ENCODE data around the gene PPP1R16B. TPM values are rescaled to one million over a fixed set of nuclear protein-coding genes. Genes with fewer than 3 reads are reported as not detected.

Gene PPP1R16B
- total RNA-seq, 2 experiments from 2014 or later = 87.6 to 91.1 TPM

- POLR2A ChIA-PET = no interaction called here
- intact Hi-C loops (cut with DNase I, micrococcal nuclease) = no loop called here
- peaks cover 27% of the 10 kb centered on the region for H3K36me3 Mint-ChIP-seq (ENCODE audit: low read depth)
These were observed 119.2 kb downstream of the PPP1R16B start for GRCh38 chr20:38924718-38925117.

DNA sequence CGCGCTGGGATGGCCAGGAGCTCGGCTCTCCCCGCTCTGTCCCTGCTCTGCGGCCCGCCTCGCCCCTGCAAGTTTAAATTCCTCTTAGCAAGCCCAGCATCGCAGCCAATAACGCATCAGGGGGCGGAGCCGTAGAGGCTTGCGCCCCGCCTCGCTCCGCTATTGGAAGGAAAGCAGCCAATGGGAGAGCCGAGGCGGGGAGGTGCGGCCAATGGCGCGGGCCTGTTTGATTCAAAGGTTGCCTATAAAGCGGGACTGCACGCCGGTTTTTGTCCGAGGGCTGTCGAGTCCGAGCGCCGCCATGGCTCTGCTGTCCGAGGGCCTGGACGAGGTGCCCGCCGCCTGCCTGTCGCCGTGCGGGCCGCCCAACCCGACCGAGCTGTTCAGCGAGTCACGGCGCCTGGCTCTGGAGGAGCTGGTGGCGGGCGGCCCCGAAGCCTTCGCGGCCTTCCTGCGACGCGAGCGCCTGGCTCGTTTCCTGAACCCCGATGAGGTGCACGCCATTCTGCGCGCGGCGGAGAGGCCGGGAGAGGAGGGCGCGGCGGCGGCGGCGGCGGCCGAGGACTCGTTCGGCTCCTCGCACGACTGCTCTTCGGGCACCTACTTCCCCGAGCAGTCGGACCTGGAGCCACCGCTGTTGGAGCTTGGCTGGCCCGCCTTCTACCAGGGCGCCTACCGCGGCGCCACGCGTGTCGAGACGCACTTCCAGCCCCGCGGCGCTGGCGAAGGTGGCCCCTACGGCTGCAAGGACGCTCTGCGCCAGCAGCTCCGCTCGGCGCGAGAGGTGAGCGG is 120.8 kb downstream of the PPP1R16B start, which contains the start of gene FAM83D:
FAM83D (plus strand) TSS at position 276 of the 792 bp plus-strand sequence; CDS start at position 302, 26 bp downstream.
- H3K27me3 ChIP-seq (ENCODE audit: control insufficient read depth in 1 of 2, insufficient read depth in 2 of 2, low read length in 2 of 2) = no peaks in the 10 kb centered on the region
- POLR2A ChIA-PET = interaction anchor here (1.0 to 3.2 kb wide), 3 partner anchors 26 to 178 kb away, joined by 3 to 38 read pairs (median 3); partner anchors contain the start of genes ACTR5 and DHX35
- ATAC-seq (ENCODE audit: poor library complexity) (peak; percentile 95), DNase-seq (peak; percentile 83 to 97 (median 90))
- CTCF ChIA-PET = interaction anchor here (0.7 to 1.5 kb wide), 13 partner anchors 10 to 491 kb away, joined by 3 to 25 read pairs (median 4); partner anchors contain the start of genes ACTR5, DHX35, PPP1R16B and SNHG17
- H3K36me3 Mint-ChIP-seq (ENCODE audit: low read depth) = peaks cover 19% of the 10 kb centered on the region
- H3K9me3 Mint-ChIP-seq = no peaks in the 10 kb centered on the region
- H3K4me3 ChIP-seq (ENCODE audit: low read length) = peak within 1 kb of the TSS; percentile 74
- no peaks in the 10 kb centered on the region for H3K36me3 ChIP-seq (ENCODE audit: insufficient read depth, low read length)
- peak within 1 kb of the TSS; percentile 90 for H3K4me3 Mint-ChIP-seq
- H3K27ac Mint-ChIP-seq = peak within 1 kb of the TSS; percentile 76
- peak within 1 kb of the TSS in 1 of 2 donors; percentile 7 for H3K27ac ChIP-seq (ENCODE audit: low read depth in 1 of 2, low read length in 2 of 2)
- no peaks in the 10 kb centered on the region for H3K27me3 Mint-ChIP-seq
- intact Hi-C loops (cut with DNase I, micrococcal nuclease) = loop anchor here (1.0 to 2.0 kb wide), 3 partner anchors 36 to 178 kb away; partner anchors contain the start of genes DHX35 (in 2 of the 2) and ACTR5 (in 1 of the 2)
- no peaks in the 10 kb centered on the region for H3K9me3 ChIP-seq (ENCODE audit: control insufficient read depth in 1 of 2, insufficient read depth in 1 of 2, low read length in 2 of 2)
- TF ChIP-seq, protein P1, sequence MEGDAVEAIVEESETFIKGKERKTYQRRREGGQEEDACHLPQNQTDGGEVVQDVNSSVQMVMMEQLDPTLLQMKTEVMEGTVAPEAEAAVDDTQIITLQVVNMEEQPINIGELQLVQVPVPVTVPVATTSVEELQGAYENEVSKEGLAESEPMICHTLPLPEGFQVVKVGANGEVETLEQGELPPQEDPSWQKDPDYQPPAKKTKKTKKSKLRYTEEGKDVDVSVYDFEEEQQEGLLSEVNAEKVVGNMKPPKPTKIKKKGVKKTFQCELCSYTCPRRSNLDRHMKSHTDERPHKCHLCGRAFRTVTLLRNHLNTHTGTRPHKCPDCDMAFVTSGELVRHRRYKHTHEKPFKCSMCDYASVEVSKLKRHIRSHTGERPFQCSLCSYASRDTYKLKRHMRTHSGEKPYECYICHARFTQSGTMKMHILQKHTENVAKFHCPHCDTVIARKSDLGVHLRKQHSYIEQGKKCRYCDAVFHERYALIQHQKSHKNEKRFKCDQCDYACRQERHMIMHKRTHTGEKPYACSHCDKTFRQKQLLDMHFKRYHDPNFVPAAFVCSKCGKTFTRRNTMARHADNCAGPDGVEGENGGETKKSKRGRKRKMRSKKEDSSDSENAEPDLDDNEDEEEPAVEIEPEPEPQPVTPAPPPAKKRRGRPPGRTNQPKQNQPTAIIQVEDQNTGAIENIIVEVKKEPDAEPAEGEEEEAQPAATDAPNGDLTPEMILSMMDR (IDR thresholded peaks at IDR 0.05) = peak; percentile 43
- H3K4me1 Mint-ChIP-seq (ENCODE audit: low read depth) = peaks cover 31% of the 10 kb centered on the region
- H3K4me1 ChIP-seq (ENCODE audit: insufficient read depth, low read length) = peaks cover 37% of the 10 kb centered on the region

More at GRCh38 chr20:38924718-38925117, 119.2 kb downstream of the PPP1R16B start:
- Histone ChIP-seq H3K4me1 (ENCODE audit: insufficient read depth, low read length) (peaks cover 30% of the 10 kb centered on the region), H3K36me3 (ENCODE audit: insufficient read depth, low read length) (peaks cover 13% of the 10 kb centered on the region), H3K27ac (ENCODE audit: low read depth in 1 of 2, low read length in 2 of 2) (no peak overlapping the region), H3K9me3 (ENCODE audit: control insufficient read depth in 1 of 2, insufficient read depth in 1 of 2, low read length in 2 of 2) (no peaks in the 10 kb centered on the region), H3K4me3 (ENCODE audit: low read length) (no peak overlapping the region), H3K27me3 (ENCODE audit: control insufficient read depth in 1 of 2, insufficient read depth in 2 of 2, low read length in 2 of 2) (no peaks in the 10 kb centered on the region)
- TF ChIP-seq, protein P1 (IDR thresholded peaks at IDR 0.05) = no peak
- peak overlapping the region; percentile 76 for H3K27ac Mint-ChIP-seq
- CTCF ChIA-PET = no interaction called here
- ATAC-seq (ENCODE audit: poor library complexity) = no peak
- H3K9me3 Mint-ChIP-seq = no peaks in the 10 kb centered on the region
- peak overlapping the region; percentile 90 for H3K4me3 Mint-ChIP-seq
- H3K4me1 Mint-ChIP-seq (ENCODE audit: low read depth) = peaks cover 26% of the 10 kb centered on the region
- no peak for DNase-seq
- no peaks in the 10 kb centered on the region for H3K27me3 Mint-ChIP-seq

GRCh38 chr20:38926934-38927616 is 121.6 kb downstream of the PPP1R16B start:
- Mint-ChIP-seq H3K4me1 (ENCODE audit: low read depth) (peaks cover 31% of the 10 kb centered on the region), H3K4me3 (peak overlapping the region; percentile 90), H3K27me3 (no peaks in the 10 kb centered on the region), H3K9me3 (no peaks in the 10 kb centered on the region), H3K27ac (peak overlapping the region; percentile 39), H3K36me3 (ENCODE audit: low read depth) (peaks cover 12% of the 10 kb centered on the region)
- ChIA-PET CTCF (interaction anchor here (1.0 to 1.5 kb wide), 4 partner anchors 10 to 492 kb away, joined by 3 to 25 read pairs (median 4); partner anchors contain the start of genes DHX35 and SNHG17), POLR2A (interaction anchor here (1.0 to 3.2 kb wide), 3 partner anchors 26 to 178 kb away, joined by 3 to 38 read pairs (median 3); partner anchors contain the start of genes ACTR5 and DHX35)
- peak overlapping the region; percentile 74 for H3K4me3 ChIP-seq (ENCODE audit: low read length)
- no peak for DNase-seq
- no peaks in the 10 kb centered on the region for H3K27me3 ChIP-seq (ENCODE audit: control insufficient read depth in 1 of 2, insufficient read depth in 2 of 2, low read length in 2 of 2)
- H3K36me3 ChIP-seq (ENCODE audit: insufficient read depth, low read length) = no peaks in the 10 kb centered on the region
- H3K4me1 ChIP-seq (ENCODE audit: insufficient read depth, low read length) = peaks cover 37% of the 10 kb centered on the region
- intact Hi-C loops (cut with DNase I, micrococcal nuclease) = loop anchor here (1.0 to 2.0 kb wide), 3 partner anchors 35 to 178 kb away; partner anchors contain the start of genes DHX35 (in 2 of the 2) and ACTR5 (in 1 of the 2)
- no peaks in the 10 kb centered on the region for H3K9me3 ChIP-seq (ENCODE audit: control insufficient read depth in 1 of 2, insufficient read depth in 1 of 2, low read length in 2 of 2)
- ATAC-seq (ENCODE audit: poor library complexity) = no peak
- peak overlapping the region in 1 of 2 donors; percentile 7 for H3K27ac ChIP-seq (ENCODE audit: low read depth in 1 of 2, low read length in 2 of 2)
- TF ChIP-seq, protein P1 (IDR thresholded peaks at IDR 0.05) = no peak

Measured in CD4-positive, alpha-beta T cell (primary cell).